IMR-90 (cell line): Measurements from ENCODE around the gene HMX1. TPM values are rescaled to one million over a fixed set of nuclear protein-coding genes. Genes with fewer than 3 reads are reported as not detected.

ENCODE experiments used
- ATAC-seq: fragments of 200-7000 bp; cut with Tn5 transposase; 2 replicates; pipeline ENCODE4 v1.9.1; 2020; ENCODE audit warnings: low read depth, mild to moderate bottlenecking, moderate library complexity
- BruUV-seq: library from RNA; stranded (reverse); fragments of 400-500 nt; replicated peaks from 2 replicates; lab custom pipeline; 2021; lab: Mats Ljungman, UMichigan
- CTCF ChIA-PET: fragments of 300-600 bp; formaldehyde crosslinking; extraction: SDS; loops from one replicate; lab custom pipeline; 2021; ENCODE audit warnings: antibody characterized with exemption; lab: Yijun Ruan, JAX
- POLR2A ChIA-PET: fragments of 300-600 bp; sonication (Branson Sonifier 250); formaldehyde crosslinking; loops from one replicate; lab custom pipeline; 2022; ENCODE audit warnings: antibody characterized with exemption; ENCODE audit not compliant: unreplicated experiment; lab: Charles Lee
- DNase-seq: peaks from one replicate; pipeline ENCODE4 v3.0.0; 2013
- H2AFZ ChIP-seq: replicated peaks from 2 replicates; pipeline ENCODE3; 2013; ENCODE audit warnings: low read length, mild to moderate bottlenecking; ENCODE audit not compliant: poor library complexity
- H2AK5ac ChIP-seq: 2 replicates; pipeline ENCODE4 v1.6.1; 2013; ENCODE audit warnings: low read depth, low read length, inconsistent platforms
- H2AK9ac ChIP-seq: replicated peaks from 2 replicates; pipeline ENCODE3; 2013; ENCODE audit warnings: mild to moderate bottlenecking, low read depth, low read length, moderate library complexity; ENCODE audit not compliant: poor library complexity
- H2BK120ac ChIP-seq: 2 replicates; pipeline ENCODE4 v1.6.1; 2013; ENCODE audit warnings: low read depth, low read length, inconsistent platforms
- H2BK15ac ChIP-seq: 3 replicates; pipeline ENCODE4 v1.6.1; 2013; ENCODE audit warnings: low read depth, low read length, inconsistent platforms
- H2BK20ac ChIP-seq: 2 replicates; pipeline ENCODE4 v1.6.1; 2013; ENCODE audit warnings: low read depth, mild to moderate bottlenecking, inconsistent platforms, low read length, moderate library complexity
- H2BK5ac ChIP-seq: 2 replicates; pipeline ENCODE4 v1.6.1; 2013; ENCODE audit warnings: mild to moderate bottlenecking, low read depth, low read length, inconsistent platforms; ENCODE audit not compliant: poor library complexity, severe bottlenecking
- H3K14ac ChIP-seq: replicated peaks from 2 replicates; pipeline ENCODE4 v1.6.1; 2013; ENCODE audit warnings: low read depth, low read length, inconsistent platforms
- H3K18ac ChIP-seq: 2 replicates; pipeline ENCODE4 v1.6.1; 2013; ENCODE audit warnings: low read depth, low read length, control low read depth
- H3K23ac ChIP-seq: 2 replicates; pipeline ENCODE4 v1.6.1; 2013; ENCODE audit warnings: low read depth, low read length, inconsistent platforms
- H3K27ac ChIP-seq: 2 replicates; pipeline ENCODE4 v1.5.1; 2013; ENCODE audit warnings: mild to moderate bottlenecking, control low read depth, low read length; ENCODE audit not compliant: insufficient read depth
- H3K27me3 ChIP-seq: 2 replicates; pipeline ENCODE4 v1.6.1; 2013; ENCODE audit warnings: low read length; ENCODE audit not compliant: control insufficient read depth, insufficient read depth
- H3K36me3 ChIP-seq: 2 replicates; pipeline ENCODE4 v1.6.1; 2013; ENCODE audit warnings: low read length, mixed read lengths; ENCODE audit not compliant: control insufficient read depth, insufficient read depth
- H3K4ac ChIP-seq: 2 replicates; pipeline ENCODE4 v1.6.1; 2013; ENCODE audit warnings: low read depth, low read length, inconsistent platforms
- H3K4me1 ChIP-seq: 2 replicates; pipeline ENCODE4 v1.6.1; 2013; ENCODE audit warnings: low read length, mixed read lengths; ENCODE audit not compliant: control insufficient read depth, insufficient read depth
- H3K4me2 ChIP-seq: 2 replicates; pipeline ENCODE4 v1.6.1; 2013; ENCODE audit warnings: low read depth, mild to moderate bottlenecking, control low read depth, low read length, moderate library complexity
- H3K4me3 ChIP-seq: 2 replicates; pipeline ENCODE4 v1.5.1; 2013; ENCODE audit warnings: low read depth, mild to moderate bottlenecking, control low read depth, low read length, moderate library complexity; ENCODE audit not compliant: insufficient read depth
- H3K56ac ChIP-seq: 2 replicates; pipeline ENCODE4 v1.6.1; 2013; ENCODE audit warnings: low read length, inconsistent platforms; ENCODE audit not compliant: insufficient read depth; ENCODE audit errors: extremely low read depth
- H3K79me1 ChIP-seq, 2 experiments: 2 replicates each; pipeline ENCODE4 v1.6.1; 2013; ENCODE audit warnings: low read length in 2 of 2, inconsistent platforms in 1 of 2, low read depth in 1 of 2
- H3K9ac ChIP-seq: 2 replicates; pipeline ENCODE4 v1.6.1; 2013; ENCODE audit warnings: low read depth, low read length, control low read depth
- H3K9me1 ChIP-seq: 2 replicates; pipeline ENCODE4 v1.6.1; 2013; ENCODE audit warnings: low read length, inconsistent platforms; ENCODE audit not compliant: insufficient read depth
- H3K9me3 ChIP-seq: 2 replicates; pipeline ENCODE4 v1.6.1; 2013; ENCODE audit warnings: low read length; ENCODE audit not compliant: control insufficient read depth, insufficient read depth
- H4K20me1 ChIP-seq: 2 replicates; pipeline ENCODE4 v1.6.1; 2013; ENCODE audit warnings: low read length, inconsistent platforms; ENCODE audit not compliant: insufficient read depth
- H4K5ac ChIP-seq: 2 replicates; pipeline ENCODE4 v1.6.1; 2013; ENCODE audit warnings: mild to moderate bottlenecking, low read depth, low read length, control low read depth
- H4K8ac ChIP-seq, 2 experiments: 2 replicates each; pipeline ENCODE4 v1.6.1; 2013; ENCODE audit warnings: low read depth in 2 of 2, low read length in 2 of 2, control low read depth in 1 of 2, inconsistent platforms in 1 of 2
- H4K91ac ChIP-seq: 2 replicates; pipeline ENCODE4 v1.6.1; 2013; ENCODE audit warnings: low read depth, low read length, inconsistent platforms; ENCODE audit not compliant: insufficient read depth
- MAFK ChIP-seq: IDR thresholded peaks from 2 replicates; pipeline ENCODE4 v1.6.1; 2012; ENCODE audit warnings: low read depth, low read length, improper control_type of control experiment
- MAZ ChIP-seq: IDR thresholded peaks from 2 replicates; pipeline ENCODE4 v1.6.1; 2012; ENCODE audit warnings: low read depth, mild to moderate bottlenecking, low read length, improper control_type of control experiment, moderate library complexity, borderline replicate concordance
- POLR2A ChIP-seq: IDR thresholded peaks from 2 replicates; pipeline ENCODE4 v1.6.1; 2012; ENCODE audit warnings: mild to moderate bottlenecking, low read depth, low read length
- RCOR1 ChIP-seq: IDR thresholded peaks from 2 replicates; pipeline ENCODE4 v1.6.1; 2012; ENCODE audit warnings: mild to moderate bottlenecking, low read length, improper control_type of control experiment; ENCODE audit not compliant: insufficient replicate concordance
- RFX5 ChIP-seq: IDR thresholded peaks from 2 replicates; pipeline ENCODE4 v1.8.0; 2012; ENCODE audit warnings: low read depth, mild to moderate bottlenecking, low read length, moderate library complexity
- WGBS, 2 experiments: methylation state at CpG; one replicate each; pipeline versions ENCODE4 v1.1.5 to v1.1.7; 2013; ENCODE audit warnings: missing lambda C conversion rate in 2 of 2; ENCODE audit not compliant: insufficient read length in 1 of 2; ENCODE audit errors: extremely low coverage in 2 of 2; 5-methylcytosine and 5-hydroxymethylcytosine counted together
- dilution Hi-C: fragments of 300-500 bp; cut with HindIII; formaldehyde crosslinking; loops from one replicate; pipeline ENCODE4 v1.14.3; 2018; ENCODE audit warnings: low sequenced_read_pairs; ENCODE audit not compliant: unreplicated experiment
- in situ Hi-C: fragments of 300-500 bp; cut with MboI; formaldehyde crosslinking; loops from 3 replicates; pipeline ENCODE4 v1.14.3; 2019; ENCODE audit warnings: low sequenced_read_pairs, inconsistent platforms, mixed read lengths
- intact Hi-C: fragments of 100-400 bp; cut with micrococcal nuclease; formaldehyde crosslinking; loops from 2 replicates; pipeline ENCODE4 v1.10.0; 2022
- polyA plus RNA-seq, 3 experiments: library from polyadenylated mRNA; depleted of rRNA; stranded (reverse); fragments of >200 nt; gene quantifications; 2 replicates each; pipeline ENCODE4 v1.2.3, GENCODE V29; 2012; ENCODE audit warnings: low replicate concordance in 1 of 3
- total RNA-seq: library from RNA; depleted of rRNA; stranded (reverse); fragments of >200 nt; gene quantifications from 2 replicates; pipeline ENCODE4 v1.2.3, GENCODE V29; 2012

The HMX1 gene
- total and polyA plus RNA-seq, 2 of the 4 experiments (the other 2 are of a cell fraction) = not detected

GRCh38 chr4:8864912-8865680 lies 6.5 kb downstream of the HMX1 start:
- Histone ChIP-seq H3K4me3 (no peak overlapping the region), H3K4me2 (no peak overlapping the region), H3K9me1 (no peaks in the 10 kb centered on the region), H3K23ac (no peak overlapping the region), H3K18ac (no peak overlapping the region), H3K36me3 (no peaks in the 10 kb centered on the region), H4K91ac (no peak overlapping the region), H2AK9ac (no peak overlapping the region), H4K5ac (no peak overlapping the region), H4K20me1 (no peaks in the 10 kb centered on the region), H2BK5ac (no peak overlapping the region), H2AFZ (no peak overlapping the region), H3K9me3 (no peaks in the 10 kb centered on the region), H3K27me3 (peaks cover 83% of the 10 kb centered on the region), H2BK20ac (no peak overlapping the region), H3K4ac (no peak overlapping the region), H3K79me1 (no peaks in the 10 kb centered on the region), H3K9ac (no peak overlapping the region), H4K8ac (no peak overlapping the region), H2BK120ac (no peak overlapping the region), H2BK15ac (no peak overlapping the region), H3K27ac (no peak overlapping the region), H3K56ac (no peak overlapping the region), H2AK5ac (no peak overlapping the region), H3K4me1 (no peaks in the 10 kb centered on the region), H3K14ac (no peak overlapping the region)
- in situ Hi-C loops (no loop called here), dilution Hi-C loops (no loop called here), intact Hi-C loops (no loop called here)
- POLR2A ChIA-PET = no interaction called here
- ATAC-seq (no peak), DNase-seq (no peak)
- no peak for TF ChIP-seq MAZ
- no peak for TF ChIP-seq POLR2A
- no peak for TF ChIP-seq RFX5
- no peak for TF ChIP-seq MAFK
- TF ChIP-seq RCOR1 = no peak
- WGBS, 2 experiments = 12% methylated on average over 11 of the region's 32 CpGs; no CpG with 5 or more reads in 1 of the 2 experiments
- CTCF ChIA-PET = no interaction called here
- BruUV-seq = no TSS peak
